DMS 273 treated with DMSO at 0.1 percent for 48 hours (cell line): ENCODE data around the gene GALNT2.

Experiments used
- DNase-seq: peaks from one replicate; lab custom pipeline; 2025; lab: John Stamatoyannopoulos, UW

The GALNT2 gene

GRCh38 chr1:230235876-230236275 lies 168.8 kb downstream of the GALNT2 start:
- DNase-seq = no peak

- no peak for DNase-seq
These were observed 169.4 kb downstream of the GALNT2 start for GRCh38 chr1:230236301-230237008.

GRCh38 chr1:230237009-230237370 lies 170.0 kb downstream of the GALNT2 start:
- DNase-seq = no peak

GRCh38 chr1:230237805-230238204 lies 170.8 kb downstream of the GALNT2 start:
- no peak for DNase-seq

GRCh38 chr1:230240446-230241086 lies 173.5 kb downstream of the GALNT2 start:
- no peak for DNase-seq

- no peak for DNase-seq
These were observed 175.3 kb downstream of the GALNT2 start for GRCh38 chr1:230242326-230242725.

- DNase-seq = no peak
These were observed 176.1 kb downstream of the GALNT2 start for GRCh38 chr1:230243146-230243545.

GRCh38 chr1:230243583-230244353 lies 176.7 kb downstream of the GALNT2 start:
- DNase-seq = no peak

- no peak for DNase-seq
These were observed 179.5 kb downstream of the GALNT2 start for GRCh38 chr1:230246551-230246950.

- no peak for DNase-seq
These were observed 181.2 kb downstream of the GALNT2 start for GRCh38 chr1:230248016-230248888.

- DNase-seq = no peak
These were observed 181.8 kb downstream of the GALNT2 start for GRCh38 chr1:230248889-230249270.

- no peak for DNase-seq
These were observed 182.8 kb downstream of the GALNT2 start for GRCh38 chr1:230249695-230250480.

- no peak for DNase-seq
These were observed 183.6 kb downstream of the GALNT2 start for GRCh38 chr1:230250666-230251065.

GRCh38 chr1:230251644-230252191 lies 184.7 kb downstream of the GALNT2 start:
- no peak for DNase-seq

- DNase-seq = no peak
These were observed 186.1 kb downstream of the GALNT2 start for GRCh38 chr1:230253150-230253549.

GRCh38 chr1:230254265-230254664 lies 187.2 kb downstream of the GALNT2 start:
- DNase-seq = no peak

- no peak for DNase-seq
These were observed 188.1 kb downstream of the GALNT2 start for GRCh38 chr1:230255116-230255515.

- DNase-seq = no peak
These were observed 189.0 kb downstream of the GALNT2 start for GRCh38 chr1:230255991-230256390.

GRCh38 chr1:230256896-230257295 lies 189.9 kb downstream of the GALNT2 start:
- no peak for DNase-seq

- no peak for DNase-seq
These were observed 192.6 kb downstream of the GALNT2 start for GRCh38 chr1:230259621-230260020.

GRCh38 chr1:230260831-230261230 lies 193.8 kb downstream of the GALNT2 start:
- DNase-seq = no peak
